Measurements from ENCODE around the gene LRFN2. TPM values are rescaled to one million over a fixed set of nuclear protein-coding genes. Genes with fewer than 3 reads are reported as not detected.

The LRFN2 gene
- total RNA-seq, 1 donor from 2014 or later, result not detected

DNA sequence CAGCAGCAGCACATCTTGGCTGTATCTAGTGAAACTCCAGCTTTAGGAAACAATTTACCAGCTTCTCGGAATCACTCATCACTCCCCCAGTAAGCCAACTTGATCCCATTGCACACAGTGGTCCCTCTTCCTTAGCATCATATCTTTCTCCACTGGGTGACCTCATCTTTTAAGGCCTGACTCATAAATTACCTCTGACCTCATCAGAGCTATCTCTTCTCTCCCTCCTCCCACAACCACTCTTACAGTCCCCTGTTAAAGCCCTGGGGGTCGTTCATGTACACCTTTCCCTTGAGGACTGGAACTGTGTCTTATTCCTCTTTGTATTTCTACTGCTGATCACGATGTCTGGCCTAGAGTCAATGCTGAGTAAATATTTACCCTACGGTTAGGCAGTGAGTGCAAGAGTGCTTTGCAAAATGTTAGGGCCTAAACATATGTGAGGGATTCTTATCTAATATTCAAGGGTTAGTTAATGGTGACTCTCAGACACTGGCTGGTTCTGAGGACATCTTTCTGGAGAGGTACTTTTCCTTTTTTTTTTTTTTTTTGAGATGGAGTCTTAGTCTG is 187.2 kb downstream of the LRFN2 start:
- H3K27me3 Mint-ChIP-seq (ENCODE audit: low read depth), result no peaks in the 10 kb centered on the region
- H3K27ac Mint-ChIP-seq (ENCODE audit: unreplicated experiment), result no peak overlapping the region
- TF ChIP-seq, protein P1, sequence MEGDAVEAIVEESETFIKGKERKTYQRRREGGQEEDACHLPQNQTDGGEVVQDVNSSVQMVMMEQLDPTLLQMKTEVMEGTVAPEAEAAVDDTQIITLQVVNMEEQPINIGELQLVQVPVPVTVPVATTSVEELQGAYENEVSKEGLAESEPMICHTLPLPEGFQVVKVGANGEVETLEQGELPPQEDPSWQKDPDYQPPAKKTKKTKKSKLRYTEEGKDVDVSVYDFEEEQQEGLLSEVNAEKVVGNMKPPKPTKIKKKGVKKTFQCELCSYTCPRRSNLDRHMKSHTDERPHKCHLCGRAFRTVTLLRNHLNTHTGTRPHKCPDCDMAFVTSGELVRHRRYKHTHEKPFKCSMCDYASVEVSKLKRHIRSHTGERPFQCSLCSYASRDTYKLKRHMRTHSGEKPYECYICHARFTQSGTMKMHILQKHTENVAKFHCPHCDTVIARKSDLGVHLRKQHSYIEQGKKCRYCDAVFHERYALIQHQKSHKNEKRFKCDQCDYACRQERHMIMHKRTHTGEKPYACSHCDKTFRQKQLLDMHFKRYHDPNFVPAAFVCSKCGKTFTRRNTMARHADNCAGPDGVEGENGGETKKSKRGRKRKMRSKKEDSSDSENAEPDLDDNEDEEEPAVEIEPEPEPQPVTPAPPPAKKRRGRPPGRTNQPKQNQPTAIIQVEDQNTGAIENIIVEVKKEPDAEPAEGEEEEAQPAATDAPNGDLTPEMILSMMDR (conservative IDR thresholded peaks at IDR 0.05), result no peak
- no peaks in the 10 kb centered on the region for H3K36me3 Mint-ChIP-seq (ENCODE audit: low read depth)
- H3K4me1 Mint-ChIP-seq, result peaks cover 4% of the 10 kb centered on the region
- no peak for DNase-seq (ENCODE audit: low read depth, low spot score)
- H3K9me3 Mint-ChIP-seq, result peaks cover 2% of the 10 kb centered on the region
- H3K4me3 Mint-ChIP-seq, result no peak overlapping the region

DNA sequence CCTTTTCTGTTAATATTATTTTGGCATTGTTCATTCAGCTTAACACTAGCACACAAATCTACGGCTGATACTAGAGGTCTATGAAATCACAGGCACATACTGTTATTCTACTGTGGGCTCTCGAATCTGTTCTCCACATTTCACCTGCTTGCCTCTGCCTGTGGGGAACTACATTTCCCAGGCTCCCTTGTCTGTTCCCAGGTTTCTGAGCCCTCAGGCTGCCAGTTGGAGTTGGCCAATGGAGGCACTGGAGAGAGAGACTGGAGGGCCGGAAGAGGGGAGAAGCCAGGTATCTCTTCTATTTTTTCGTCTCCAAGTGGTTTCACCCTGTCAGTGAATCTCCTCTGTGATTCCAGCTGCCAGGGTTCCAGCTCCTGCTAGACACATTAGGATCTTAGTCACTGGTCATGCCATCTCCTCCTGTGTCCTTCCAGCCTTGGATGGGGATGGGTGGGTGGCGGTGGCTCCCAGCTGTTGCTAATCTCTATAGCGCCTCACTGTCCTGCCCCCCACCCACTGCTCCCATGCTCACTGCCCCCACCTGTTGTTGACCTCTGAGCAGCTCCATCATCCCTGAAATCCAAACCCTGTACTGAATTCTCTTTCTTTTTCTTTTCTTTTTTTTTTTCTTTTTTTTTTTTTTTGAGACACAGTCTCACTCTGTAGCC is 188.2 kb downstream of the LRFN2 start:
- no peak for DNase-seq (ENCODE audit: low read depth, low spot score)
- peaks cover 2% of the 10 kb centered on the region for H3K9me3 Mint-ChIP-seq
- peaks cover 4% of the 10 kb centered on the region for H3K4me1 Mint-ChIP-seq
- H3K36me3 Mint-ChIP-seq (ENCODE audit: low read depth), result no peaks in the 10 kb centered on the region
- TF ChIP-seq, protein P1 (conservative IDR thresholded peaks at IDR 0.05), result no peak
- H3K27me3 Mint-ChIP-seq (ENCODE audit: low read depth), result no peaks in the 10 kb centered on the region
- H3K4me3 Mint-ChIP-seq, result no peak overlapping the region
- H3K27ac Mint-ChIP-seq (ENCODE audit: unreplicated experiment), result no peak overlapping the region

DNA sequence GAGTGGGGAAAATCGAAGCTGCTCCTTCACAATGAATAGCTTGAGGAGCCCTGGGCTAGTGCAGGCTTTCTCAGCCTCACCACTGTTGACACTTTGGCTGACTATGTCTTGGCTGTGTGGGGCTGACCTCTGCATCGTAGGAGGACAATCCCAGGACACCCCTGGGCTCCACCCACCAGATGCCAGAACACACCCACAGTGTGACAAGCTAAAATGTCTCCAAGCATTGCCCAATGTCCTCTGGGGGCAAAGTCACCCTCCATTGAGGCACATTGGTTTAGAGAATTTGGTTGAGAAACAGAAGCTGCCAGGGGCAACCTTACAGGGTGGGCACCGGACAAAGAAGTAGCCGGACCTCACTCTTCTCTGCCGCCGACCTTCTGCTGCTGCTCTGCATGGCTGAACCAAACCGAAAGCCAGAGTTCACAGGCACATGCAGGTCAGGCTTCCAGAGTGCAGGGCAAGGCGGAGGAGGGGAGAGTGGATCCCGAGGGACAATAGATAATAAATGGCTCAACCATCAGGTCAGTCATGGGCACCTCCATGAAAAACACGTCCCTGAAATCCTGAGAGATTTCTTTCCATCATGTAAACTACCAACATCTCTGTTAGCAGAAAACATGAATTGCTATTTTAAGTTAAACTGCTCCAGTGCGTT is 189.0 kb downstream of the LRFN2 start:
- peaks cover 1% of the 10 kb centered on the region for H3K27me3 Mint-ChIP-seq (ENCODE audit: low read depth)
- H3K4me3 Mint-ChIP-seq, result no peak overlapping the region
- H3K4me1 Mint-ChIP-seq, result peaks cover 4% of the 10 kb centered on the region
- H3K9me3 Mint-ChIP-seq, result peaks cover 2% of the 10 kb centered on the region
- H3K36me3 Mint-ChIP-seq (ENCODE audit: low read depth), result no peaks in the 10 kb centered on the region
- DNase-seq (ENCODE audit: low read depth, low spot score), result no peak
- TF ChIP-seq, protein P1 (conservative IDR thresholded peaks at IDR 0.05), result no peak
- no peak overlapping the region for H3K27ac Mint-ChIP-seq (ENCODE audit: unreplicated experiment)

DNA sequence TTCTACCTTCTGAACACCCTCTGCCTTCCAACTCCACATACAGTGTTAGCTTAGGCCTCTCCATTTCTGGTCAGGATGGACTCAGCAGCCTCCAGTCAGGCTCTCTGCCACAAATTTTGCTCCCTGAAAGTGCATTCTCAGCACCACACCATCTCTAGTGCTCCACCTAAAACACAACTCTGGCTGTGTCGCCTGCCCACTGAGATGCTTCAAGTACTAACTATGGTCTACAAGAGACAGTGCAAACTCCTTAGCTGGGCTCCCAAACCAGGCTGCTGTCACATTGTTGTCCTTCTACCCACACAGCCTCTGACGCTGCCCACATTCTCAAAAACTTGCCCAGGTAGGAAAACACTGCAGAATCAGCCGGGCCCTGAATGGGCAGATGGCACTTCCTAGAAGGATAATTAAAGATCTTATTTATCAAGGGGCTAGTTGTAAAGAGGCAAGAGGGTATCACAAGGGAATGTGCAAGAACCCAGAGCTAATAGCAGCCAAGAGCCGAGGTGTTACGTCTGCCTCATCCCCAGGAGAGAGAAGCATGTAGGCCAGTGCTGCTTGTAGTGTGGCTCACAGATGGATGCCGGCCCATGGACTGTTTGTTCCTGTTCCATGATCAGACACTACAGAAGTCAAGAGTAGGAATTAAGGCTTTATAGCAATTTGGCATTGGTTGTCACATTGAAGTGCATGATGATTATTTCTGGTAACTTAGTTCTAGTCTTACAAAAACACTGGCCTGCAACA is 189.7 kb downstream of the LRFN2 start:
- Mint-ChIP-seq H3K4me3 (no peak overlapping the region), H3K36me3 (ENCODE audit: low read depth) (no peaks in the 10 kb centered on the region), H3K9me3 (peaks cover 2% of the 10 kb centered on the region), H3K4me1 (peaks cover 4% of the 10 kb centered on the region), H3K27me3 (ENCODE audit: low read depth) (peaks cover 4% of the 10 kb centered on the region), H3K27ac (ENCODE audit: unreplicated experiment) (no peak overlapping the region)
- no peak for DNase-seq (ENCODE audit: low read depth, low spot score)
- TF ChIP-seq, protein P1 (conservative IDR thresholded peaks at IDR 0.05), result no peak

DNA sequence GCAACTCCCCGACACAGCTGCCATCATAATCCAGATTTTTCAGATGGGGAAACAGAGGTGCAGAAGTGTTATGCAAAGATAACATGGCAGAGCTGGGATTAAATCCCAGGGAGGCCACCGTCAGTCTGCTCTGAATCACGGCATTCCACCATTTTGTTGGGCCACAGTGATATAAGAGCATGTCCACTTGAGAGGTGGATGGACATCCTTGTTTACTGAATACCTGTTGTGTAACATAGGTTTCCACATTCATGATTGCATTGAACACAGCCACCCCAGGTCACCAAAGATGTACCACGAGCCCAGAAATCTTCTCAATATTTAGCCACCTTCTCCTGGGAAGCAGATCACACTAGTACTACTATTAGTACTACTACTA is 191.5 kb downstream of the LRFN2 start:
- H3K4me3 Mint-ChIP-seq, result no peak overlapping the region
- no peak for DNase-seq (ENCODE audit: low read depth, low spot score)

More for the DNA sequence above, 191.5 kb downstream of the LRFN2 start:
- Mint-ChIP-seq H3K4me1 (peaks cover 4% of the 10 kb centered on the region), H3K9me3 (peaks cover 2% of the 10 kb centered on the region), H3K36me3 (ENCODE audit: low read depth) (no peaks in the 10 kb centered on the region), H3K27me3 (ENCODE audit: low read depth) (peaks cover 8% of the 10 kb centered on the region), H3K27ac (ENCODE audit: unreplicated experiment) (no peak overlapping the region)
- TF ChIP-seq, protein P1 (conservative IDR thresholded peaks at IDR 0.05), result no peak

Data from neural crest cell (in vitro differentiated cells).